HG02885 (cell line): ENCODE results near the gene MED9.

Experiments used
- ATAC-seq: cut with Tn5 transposase; IDR thresholded peaks from one replicate; pipeline ENCODE4 v1.9.1; 2021; ENCODE audit warnings: mild to moderate bottlenecking; ENCODE audit not compliant: unreplicated experiment, poor library complexity

Gene MED9

GRCh38 chr17:17512866-17513265 is 36.1 kb downstream of the MED9 start:
- no peak for ATAC-seq

GRCh38 chr17:17513626-17514025 is 36.8 kb downstream of the MED9 start:
- ATAC-seq = no peak

GRCh38 chr17:17514361-17514992 is 37.7 kb downstream of the MED9 start:
- no peak for ATAC-seq

GRCh38 chr17:17514993-17515933 is 38.5 kb downstream of the MED9 start:
- no peak for ATAC-seq

GRCh38 chr17:17515934-17516930 is 39.4 kb downstream of the MED9 start:
- ATAC-seq = no peak

- no peak for ATAC-seq
Observed at GRCh38 chr17:17516941-17517720, 40.3 kb downstream of the MED9 start.

- ATAC-seq = no peak
Observed at GRCh38 chr17:17518014-17518413, 41.2 kb downstream of the MED9 start.

GRCh38 chr17:17518951-17519350 is 42.2 kb downstream of the MED9 start:
- ATAC-seq = no peak

GRCh38 chr17:17519886-17520285 is 43.1 kb downstream of the MED9 start:
- ATAC-seq = no peak

- no peak for ATAC-seq
Observed at GRCh38 chr17:17520599-17521232, 43.9 kb downstream of the MED9 start.

- ATAC-seq = no peak
Observed at GRCh38 chr17:17523001-17523730, 46.4 kb downstream of the MED9 start.

- no peak for ATAC-seq
Observed at GRCh38 chr17:17523731-17524490, 47.1 kb downstream of the MED9 start.

- no peak for ATAC-seq
Observed at GRCh38 chr17:17525311-17525710, 48.5 kb downstream of the MED9 start.

- no peak for ATAC-seq
Observed at GRCh38 chr17:17525956-17526355, 49.2 kb downstream of the MED9 start.

- ATAC-seq = no peak
Observed at GRCh38 chr17:17526369-17526768, 49.6 kb downstream of the MED9 start.

- ATAC-seq = no peak
Observed at GRCh38 chr17:17527534-17527933, 50.7 kb downstream of the MED9 start.

GRCh38 chr17:17527956-17528500 is 51.2 kb downstream of the MED9 start:
- ATAC-seq = no peak
